OCI-LY3 (cell line): ENCODE results near the gene RAP2C.

Source experiments
- EZH2phosphoT487 ChIP-seq: fragments of 200-600 bp; shearing (Covaris generic); IDR thresholded peaks from 2 replicates; pipeline ENCODE4 v1.6.1; 2018; ENCODE audit warnings: antibody characterized with exemption, mixed run types, low read depth
- TF ChIP-seq, protein P1 (sequence below): fragments of 200-600, 300-600 bp; sonication (generic); IDR thresholded peaks from 2 replicates; pipeline ENCODE4 v1.5.1; 2014; ENCODE audit warnings: antibody characterized with exemption, low read length, low read depth

DNA sequence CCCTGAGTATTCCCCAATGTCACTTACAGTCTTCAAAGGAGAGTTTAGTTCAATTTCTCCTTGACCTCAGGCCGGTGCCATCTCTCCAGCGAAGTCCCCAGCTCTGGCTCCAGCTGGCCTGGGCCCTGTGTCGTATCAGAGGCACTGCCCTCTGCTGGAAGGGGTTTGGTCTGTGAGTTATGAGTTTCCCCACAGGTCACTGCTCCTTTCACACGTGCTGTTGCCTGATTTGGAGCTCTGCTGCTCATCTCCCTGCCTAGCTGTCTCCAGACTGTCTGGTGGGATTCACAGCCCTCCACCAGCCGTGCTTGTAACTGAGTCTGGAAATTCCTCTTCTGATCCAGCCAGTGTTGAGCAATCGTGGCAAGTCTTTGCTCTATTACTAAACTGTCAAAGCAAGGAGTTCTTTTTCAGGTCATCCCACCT lies at the start of gene RAP2C:
- TF ChIP-seq, protein P1, sequence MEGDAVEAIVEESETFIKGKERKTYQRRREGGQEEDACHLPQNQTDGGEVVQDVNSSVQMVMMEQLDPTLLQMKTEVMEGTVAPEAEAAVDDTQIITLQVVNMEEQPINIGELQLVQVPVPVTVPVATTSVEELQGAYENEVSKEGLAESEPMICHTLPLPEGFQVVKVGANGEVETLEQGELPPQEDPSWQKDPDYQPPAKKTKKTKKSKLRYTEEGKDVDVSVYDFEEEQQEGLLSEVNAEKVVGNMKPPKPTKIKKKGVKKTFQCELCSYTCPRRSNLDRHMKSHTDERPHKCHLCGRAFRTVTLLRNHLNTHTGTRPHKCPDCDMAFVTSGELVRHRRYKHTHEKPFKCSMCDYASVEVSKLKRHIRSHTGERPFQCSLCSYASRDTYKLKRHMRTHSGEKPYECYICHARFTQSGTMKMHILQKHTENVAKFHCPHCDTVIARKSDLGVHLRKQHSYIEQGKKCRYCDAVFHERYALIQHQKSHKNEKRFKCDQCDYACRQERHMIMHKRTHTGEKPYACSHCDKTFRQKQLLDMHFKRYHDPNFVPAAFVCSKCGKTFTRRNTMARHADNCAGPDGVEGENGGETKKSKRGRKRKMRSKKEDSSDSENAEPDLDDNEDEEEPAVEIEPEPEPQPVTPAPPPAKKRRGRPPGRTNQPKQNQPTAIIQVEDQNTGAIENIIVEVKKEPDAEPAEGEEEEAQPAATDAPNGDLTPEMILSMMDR = peak; percentile 57
- no peak for TF ChIP-seq EZH2phosphoT487
